MG63 (cell line): Measurements from ENCODE around the gene BCAR1. TPM values are rescaled to one million over a fixed set of nuclear protein-coding genes. Genes with fewer than 3 reads are reported as not detected.
"Not testable (repeated sequence)": the region's sequence is repeated elsewhere in the genome, so short reads cannot be mapped to it uniquely, and the experiment has no call there.

Experiments used
- DNase-seq: peaks from one replicate; pipeline ENCODE4 v3.0.0-alpha.2; 2020
- H3K27me3 ChIP-seq: fragments of 250-450 bp; sonication (Bioruptor Pico); 2 replicates; pipeline ENCODE4 v1.5.1; 2020; ENCODE audit warnings: mild to moderate bottlenecking, moderate library complexity
- H3K36me3 ChIP-seq: fragments of 250-450 bp; sonication (Bioruptor Pico); 2 replicates; pipeline ENCODE4 v1.5.1; 2020; ENCODE audit warnings: mild to moderate bottlenecking, moderate library complexity
- H3K4me3 ChIP-seq: fragments of 250-450 bp; sonication (Bioruptor Pico); 2 replicates; pipeline ENCODE4 v1.5.1; 2020; ENCODE audit warnings: mild to moderate bottlenecking, moderate library complexity
- H3K9me3 ChIP-seq: fragments of 250-450 bp; sonication (Bioruptor Pico); 2 replicates; pipeline ENCODE4 v1.5.1; 2020; ENCODE audit warnings: mild to moderate bottlenecking, moderate library complexity
- total RNA-seq: library from RNA; depleted of rRNA; stranded (reverse); fragments of >200 nt; shearing (Covaris generic); gene quantifications from 2 replicates; pipeline ENCODE4 v1.2.3, GENCODE V29; 2014; ENCODE audit warnings: low replicate concordance

BCAR1 gene
- total RNA-seq, 1 experiment from 2014 or later, result 54.6 TPM

GRCh38 chr16:75225092-75225491 is 26.3 kb downstream of the BCAR1 start:
- no peaks in the 10 kb centered on the region for H3K9me3 ChIP-seq
- H3K27me3 ChIP-seq, result no peaks in the 10 kb centered on the region
- peaks cover 3% of the 10 kb centered on the region for H3K36me3 ChIP-seq
- no peak for DNase-seq
- H3K4me3 ChIP-seq, result no peak overlapping the region

- Histone ChIP-seq H3K27me3 (no peaks in the 10 kb centered on the region), H3K4me3 (no peak overlapping the region), H3K9me3 (no peaks in the 10 kb centered on the region), H3K36me3 (no peaks in the 10 kb centered on the region; the same call in none of the 2 replicates)
- DNase-seq, result no peak
Measured at GRCh38 chr16:75224306-75225082, 26.9 kb downstream of the BCAR1 start.

GRCh38 chr16:75223129-75223528 is 28.3 kb downstream of the BCAR1 start:
- H3K27me3 ChIP-seq, H3K9me3 ChIP-seq, DNase-seq, H3K36me3 ChIP-seq, H3K4me3 ChIP-seq: not testable (repeated sequence)

- Histone ChIP-seq H3K9me3 (no peaks in the 10 kb centered on the region), H3K36me3 (no peaks in the 10 kb centered on the region), H3K4me3 (no peak overlapping the region), H3K27me3 (no peaks in the 10 kb centered on the region)
- DNase-seq, result no peak
Measured at GRCh38 chr16:75222271-75222783, 29.1 kb downstream of the BCAR1 start.

- Histone ChIP-seq H3K27me3 (no peaks in the 10 kb centered on the region), H3K9me3 (no peaks in the 10 kb centered on the region), H3K36me3 (no peaks in the 10 kb centered on the region), H3K4me3 (no peak overlapping the region)
- no peak for DNase-seq
Measured at GRCh38 chr16:75219838-75220237, 31.6 kb downstream of the BCAR1 start.

GRCh38 chr16:75219088-75219487 is 32.3 kb downstream of the BCAR1 start:
- no peaks in the 10 kb centered on the region for H3K36me3 ChIP-seq
- H3K9me3 ChIP-seq, result no peaks in the 10 kb centered on the region
- no peaks in the 10 kb centered on the region for H3K27me3 ChIP-seq
- no peak overlapping the region for H3K4me3 ChIP-seq
- no peak for DNase-seq

- no peaks in the 10 kb centered on the region for H3K27me3 ChIP-seq
- no peaks in the 10 kb centered on the region for H3K9me3 ChIP-seq
- no peak within 1 kb of the TSS for H3K4me3 ChIP-seq
- DNase-seq, result no peak
- H3K36me3 ChIP-seq, result no peaks in the 10 kb centered on the region
Measured at GRCh38 chr16:75218256-75219076, 33.0 kb downstream of the BCAR1 start, which contains the start of gene CTRB1. Gene CTRB1, plus strand, starts transcription at chr16:75218988. Its CDS starts 20 bp downstream, at chr16:75219008.

GRCh38 chr16:75217389-75217851 is 34.0 kb downstream of the BCAR1 start:
- Histone ChIP-seq H3K9me3 (no peaks in the 10 kb centered on the region), H3K27me3 (no peaks in the 10 kb centered on the region), H3K4me3 (no peak overlapping the region), H3K36me3 (no peaks in the 10 kb centered on the region)
- no peak for DNase-seq

- Histone ChIP-seq H3K9me3 (no peaks in the 10 kb centered on the region), H3K4me3 (no peak overlapping the region), H3K36me3 (no peaks in the 10 kb centered on the region), H3K27me3 (no peaks in the 10 kb centered on the region)
- DNase-seq, result no peak
Measured at GRCh38 chr16:75216576-75216975, 34.8 kb downstream of the BCAR1 start.

GRCh38 chr16:75216127-75216526 is 35.3 kb downstream of the BCAR1 start:
- Histone ChIP-seq H3K27me3 (no peaks in the 10 kb centered on the region), H3K36me3 (no peaks in the 10 kb centered on the region)
- no peak for DNase-seq

GRCh38 chr16:75211286-75211685 is 40.1 kb downstream of the BCAR1 start:
- not testable (repeated sequence) for H3K9me3 ChIP-seq, H3K4me3 ChIP-seq, H3K27me3 ChIP-seq, DNase-seq, H3K36me3 ChIP-seq

More at GRCh38 chr16:75216127-75216526, 35.3 kb downstream of the BCAR1 start:
- no peaks in the 10 kb centered on the region for H3K9me3 ChIP-seq
- H3K4me3 ChIP-seq, result no peak overlapping the region

GRCh38 chr16:75209944-75210343 is 41.5 kb downstream of the BCAR1 start:
- H3K9me3 ChIP-seq, result no peaks in the 10 kb centered on the region
- H3K4me3 ChIP-seq, result no peak overlapping the region
- no peaks in the 10 kb centered on the region for H3K27me3 ChIP-seq
- no peak for DNase-seq
- H3K36me3 ChIP-seq, result no peaks in the 10 kb centered on the region

- not testable (repeated sequence) for H3K27me3 ChIP-seq, H3K36me3 ChIP-seq, H3K9me3 ChIP-seq, DNase-seq, H3K4me3 ChIP-seq
Measured at GRCh38 chr16:75209514-75209913, 41.9 kb downstream of the BCAR1 start.

GRCh38 chr16:75208861-75209505 is 42.4 kb downstream of the BCAR1 start:
- H3K9me3 ChIP-seq, result no peaks in the 10 kb centered on the region
- no peaks in the 10 kb centered on the region for H3K27me3 ChIP-seq
- H3K4me3 ChIP-seq, result no peak overlapping the region
- no peaks in the 10 kb centered on the region for H3K36me3 ChIP-seq
- no peak for DNase-seq

GRCh38 chr16:75208242-75208825 is 43.1 kb downstream of the BCAR1 start:
- no peak for DNase-seq
- Histone ChIP-seq H3K27me3 (no peaks in the 10 kb centered on the region), H3K9me3 (no peaks in the 10 kb centered on the region), H3K4me3 (no peak overlapping the region), H3K36me3 (no peaks in the 10 kb centered on the region)

GRCh38 chr16:75207831-75208230 is 43.6 kb downstream of the BCAR1 start:
- no peak for DNase-seq
- no peaks in the 10 kb centered on the region for H3K9me3 ChIP-seq
- H3K36me3 ChIP-seq, result no peaks in the 10 kb centered on the region
- no peaks in the 10 kb centered on the region for H3K27me3 ChIP-seq
- no peak overlapping the region for H3K4me3 ChIP-seq
